Measurements from ENCODE around the gene RNF17. TPM values are rescaled to one million over a fixed set of nuclear protein-coding genes. Genes with fewer than 3 reads are reported as not detected.

RNF17 gene
- total and polyA plus RNA-seq, 8 donors: 0.15 to 0.43 (median 0.18) TPM; not detected in 5

GRCh38 chr13:24878340-24878739 lies 114.4 kb downstream of the RNF17 start:
- Histone ChIP-seq H3K27ac (no peak overlapping the region), H3K4me3 (no peak overlapping the region), H3K9me3 (no peaks in the 10 kb centered on the region), H3K36me3 (peaks cover 0 to 8% (median 2%) of the 10 kb centered on the region in 4 donors), H3K4me1 (no peaks in the 10 kb centered on the region), H3K27me3 (peaks cover 0 to 11% (median 0%) of the 10 kb centered on the region in 3 donors)
- no peak for DNase-seq
- 84 to 94% (median 87%) methylated on average over 2 of the region's 2 CpGs for WGBS, 5 donors
- intact Hi-C loops (cut with DNase I; ENCODE audit: low total_unique reads): no loop called here
- no peak for TF ChIP-seq CTCF (IDR thresholded peaks at IDR 0.05)
- no peak for TF ChIP-seq POLR2A (IDR thresholded peaks at IDR 0.05)
- TF ChIP-seq POLR2AphosphoS5 (IDR thresholded peaks at IDR 0.05): no peak
- no peak for TF ChIP-seq EP300 (IDR thresholded peaks at IDR 0.05)

DNA sequence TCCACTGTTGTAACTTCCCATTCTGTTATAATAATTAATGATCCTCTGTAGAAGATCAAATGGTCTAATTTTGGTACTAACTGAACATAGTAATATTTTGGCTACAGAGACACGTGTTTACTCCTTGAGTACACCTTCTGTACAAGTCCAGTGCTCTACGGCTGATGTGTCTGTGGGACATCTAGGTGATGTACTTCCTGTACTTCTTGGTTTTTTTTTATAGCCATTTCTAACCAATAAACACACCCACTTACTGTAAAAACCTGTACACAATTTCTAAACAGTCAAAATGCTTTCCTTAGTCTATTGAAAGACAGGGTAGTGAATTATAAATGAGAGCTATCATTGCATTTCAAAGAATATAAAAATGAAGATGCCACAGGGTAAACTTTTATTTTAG lies 118.7 kb downstream of the RNF17 start:
- Histone ChIP-seq H3K4me1 (no peaks in the 10 kb centered on the region), H3K36me3 (peaks cover 6 to 35% (median 30%) of the 10 kb centered on the region in 4 donors), H3K4me3 (no peak overlapping the region), H3K9me3 (no peaks in the 10 kb centered on the region), H3K27ac (no peak overlapping the region), H3K27me3 (no peaks in the 10 kb centered on the region)
- TF ChIP-seq POLR2AphosphoS5 (IDR thresholded peaks at IDR 0.05) (no peak), CTCF (IDR thresholded peaks at IDR 0.05) (no peak)
- WGBS, 5 donors: 85 to 97% (median 92%) methylated on average over 2 of the region's 2 CpGs
- DNase-seq: no peak
- intact Hi-C loops (cut with DNase I; ENCODE audit: low total_unique reads): no loop called here

DNA sequence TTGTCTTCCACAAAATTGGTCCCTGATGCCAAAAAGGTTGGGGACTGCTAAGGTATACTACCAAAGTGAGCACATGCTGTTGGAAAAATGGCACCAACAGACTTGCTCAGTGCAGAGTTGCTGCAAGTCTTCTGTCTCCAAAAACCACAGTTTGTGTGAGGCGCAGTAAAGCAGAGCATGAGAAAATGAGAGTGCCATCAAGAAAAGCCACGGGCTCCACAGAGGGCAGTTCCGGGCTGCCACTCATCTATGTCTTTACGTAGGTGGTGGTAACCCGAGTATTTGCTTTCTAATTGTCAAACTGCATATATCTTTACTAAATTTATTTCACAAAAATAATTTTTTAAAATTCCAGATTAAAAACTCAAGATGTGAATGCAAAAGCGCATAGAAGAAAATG lies 123.8 kb downstream of the RNF17 start:
- Histone ChIP-seq H3K27me3 (no peaks in the 10 kb centered on the region), H3K4me1 (peaks cover 0 to 4% (median 0%) of the 10 kb centered on the region in 4 donors), H3K36me3 (peaks cover 9 to 70% (median 53%) of the 10 kb centered on the region in 4 donors), H3K9me3 (no peaks in the 10 kb centered on the region), H3K4me3 (no peak overlapping the region), H3K27ac (no peak overlapping the region)
- 87 to 96% (median 89%) methylated on average over 6 of the region's 6 CpGs for WGBS, 5 donors
- intact Hi-C loops (cut with DNase I; ENCODE audit: low total_unique reads): no loop called here
- no peak for DNase-seq
- no peak for TF ChIP-seq EP300 (IDR thresholded peaks at IDR 0.05)
- no peak for TF ChIP-seq POLR2A (IDR thresholded peaks at IDR 0.05)
- no peak for TF ChIP-seq POLR2AphosphoS5 (IDR thresholded peaks at IDR 0.05)
- TF ChIP-seq CTCF (IDR thresholded peaks at IDR 0.05): no peak

DNA sequence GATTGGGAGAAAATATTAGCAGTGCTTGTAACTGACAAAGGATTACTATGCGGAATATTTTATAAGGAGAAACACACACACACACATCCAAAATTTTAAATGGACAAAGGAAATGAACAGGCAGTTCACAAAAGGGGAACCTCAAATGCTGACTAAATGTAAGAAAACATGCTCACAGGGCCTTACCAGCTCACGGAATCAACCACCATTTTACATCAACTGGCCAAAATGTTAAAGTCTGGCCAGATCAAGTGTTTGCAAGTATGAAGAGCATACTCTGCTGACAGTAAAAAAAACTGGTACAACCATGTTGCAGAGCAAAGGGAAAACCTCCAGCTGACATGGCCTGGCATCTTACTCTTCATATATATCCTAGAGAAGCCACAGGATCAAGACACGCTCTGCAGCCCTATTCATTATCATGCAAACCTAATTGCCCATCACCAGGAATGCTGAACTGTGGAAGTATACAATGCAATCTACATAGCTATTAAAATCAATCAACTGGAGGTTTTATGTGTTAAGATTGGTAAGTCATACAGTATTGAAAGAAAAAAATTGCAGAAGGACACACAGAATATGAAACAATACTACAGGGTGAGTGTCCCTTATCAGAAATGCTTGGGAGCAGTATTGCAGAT lies 124.4 kb downstream of the RNF17 start:
- TF ChIP-seq POLR2AphosphoS5 (IDR thresholded peaks at IDR 0.05) (no peak), POLR2A (IDR thresholded peaks at IDR 0.05) (no peak), CTCF (IDR thresholded peaks at IDR 0.05) (no peak), EP300 (IDR thresholded peaks at IDR 0.05) (no peak)
- Histone ChIP-seq H3K9me3 (no peaks in the 10 kb centered on the region), H3K4me1 (peaks cover 0 to 4% (median 0%) of the 10 kb centered on the region in 4 donors), H3K4me3 (no peak overlapping the region), H3K27ac (no peak overlapping the region), H3K27me3 (no peaks in the 10 kb centered on the region), H3K36me3 (peaks cover 9 to 70% (median 49%) of the 10 kb centered on the region in 4 donors)
- DNase-seq: no peak
- intact Hi-C loops (cut with DNase I; ENCODE audit: low total_unique reads): no loop called here
- WGBS, 5 donors: 88 to 97% (median 92%) methylated on average over 3 of the region's 3 CpGs

Data from stomach (tissue), 9 donors.